GM21737 (cell line): ENCODE results near the gene BIN1.
"Not testable (repeated sequence)": the region's sequence is repeated elsewhere in the genome, so short reads cannot be mapped to it uniquely, and the experiment has no call there.

Experiments
- ATAC-seq: cut with Tn5 transposase; IDR thresholded peaks from one replicate; pipeline ENCODE4 v1.9.1; 2021; ENCODE audit warnings: mild to moderate bottlenecking, moderate library complexity; ENCODE audit not compliant: unreplicated experiment

BIN1 gene

DNA sequence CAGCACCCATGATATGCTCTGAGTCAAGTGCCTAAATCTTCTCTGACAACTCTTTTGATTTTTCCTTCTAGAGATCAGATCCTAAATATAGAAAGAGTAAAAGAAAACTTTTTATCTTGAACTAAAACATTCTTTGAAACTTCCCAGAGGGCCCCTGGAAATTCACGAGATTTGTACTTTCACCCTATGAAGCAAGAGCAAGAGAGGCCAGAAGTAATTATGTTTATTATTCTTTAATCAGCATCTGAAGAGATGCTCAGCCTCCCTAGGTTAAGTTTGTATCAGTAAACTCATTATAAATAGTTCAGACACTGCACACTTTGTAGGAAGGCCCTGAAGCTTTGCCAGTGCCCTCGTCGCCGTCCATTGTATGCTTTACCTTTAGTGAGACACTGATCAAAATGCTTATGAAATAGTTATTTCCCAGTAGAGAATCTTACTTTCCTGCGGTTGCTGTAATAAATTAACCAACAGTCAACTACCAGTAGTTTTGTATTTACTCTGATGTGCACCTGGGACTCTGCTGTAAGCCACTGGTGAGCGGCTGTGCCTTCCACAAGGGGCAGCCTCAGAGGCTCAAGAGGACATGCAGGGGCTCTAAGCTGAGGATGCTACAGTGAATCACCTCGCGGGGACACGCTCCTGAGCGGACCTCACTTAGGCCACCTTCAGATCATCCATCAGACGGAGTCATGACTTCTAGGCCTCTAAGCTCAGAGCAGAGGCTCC, 71.9 kb downstream of the BIN1 start:
- peak; percentile 56 for ATAC-seq

GRCh38 chr2:127034051-127034450, 72.9 kb downstream of the BIN1 start:
- ATAC-seq: no peak

DNA sequence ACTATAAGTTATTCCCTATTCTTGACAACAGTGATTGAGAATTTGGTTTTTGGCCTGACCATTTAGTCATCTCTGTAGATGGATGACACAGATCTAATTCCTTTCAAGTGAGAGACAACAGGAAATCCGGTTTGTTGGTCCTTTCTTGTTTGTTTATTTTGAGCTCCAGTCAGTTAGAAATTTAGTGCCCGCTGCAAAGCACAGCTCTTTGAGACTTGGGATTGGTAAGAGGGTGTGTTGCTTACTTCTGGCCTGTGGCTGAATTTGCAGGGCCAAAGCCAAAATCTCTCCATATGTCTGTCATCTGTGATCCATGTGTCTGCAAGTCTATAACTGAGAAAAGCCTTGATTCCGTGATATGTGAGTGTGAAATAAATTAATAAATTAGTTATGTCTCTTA, 74.3 kb downstream of the BIN1 start:
- ATAC-seq: no peak

- ATAC-seq: no peak
Observed at GRCh38 chr2:127029350-127030051, 77.5 kb downstream of the BIN1 start.

DNA sequence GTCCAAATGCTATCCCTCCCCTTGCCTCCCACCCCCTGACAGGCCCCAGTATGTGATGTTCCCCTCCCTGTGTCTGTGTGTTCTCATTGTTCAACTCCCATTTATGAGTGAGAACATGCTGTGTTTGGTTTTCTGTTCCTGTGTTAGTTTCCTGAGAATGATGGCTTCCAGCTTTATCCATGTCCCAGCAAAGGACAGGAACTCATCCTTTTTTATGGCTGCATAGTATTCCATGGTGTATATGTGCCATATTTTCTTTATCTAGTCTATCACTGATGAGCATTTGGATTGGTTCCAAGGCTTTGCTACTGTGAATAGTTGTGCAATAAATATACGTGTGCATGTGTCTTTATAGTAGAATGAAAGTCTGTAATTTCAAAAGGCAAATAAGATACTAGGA, 78.2 kb downstream of the BIN1 start:
- ATAC-seq: not testable (repeated sequence)

- no peak for ATAC-seq
Observed at GRCh38 chr2:127027715-127028114, 79.2 kb downstream of the BIN1 start.

GRCh38 chr2:127025359-127026166, 81.4 kb downstream of the BIN1 start:
- ATAC-seq: peak; percentile 87

DNA sequence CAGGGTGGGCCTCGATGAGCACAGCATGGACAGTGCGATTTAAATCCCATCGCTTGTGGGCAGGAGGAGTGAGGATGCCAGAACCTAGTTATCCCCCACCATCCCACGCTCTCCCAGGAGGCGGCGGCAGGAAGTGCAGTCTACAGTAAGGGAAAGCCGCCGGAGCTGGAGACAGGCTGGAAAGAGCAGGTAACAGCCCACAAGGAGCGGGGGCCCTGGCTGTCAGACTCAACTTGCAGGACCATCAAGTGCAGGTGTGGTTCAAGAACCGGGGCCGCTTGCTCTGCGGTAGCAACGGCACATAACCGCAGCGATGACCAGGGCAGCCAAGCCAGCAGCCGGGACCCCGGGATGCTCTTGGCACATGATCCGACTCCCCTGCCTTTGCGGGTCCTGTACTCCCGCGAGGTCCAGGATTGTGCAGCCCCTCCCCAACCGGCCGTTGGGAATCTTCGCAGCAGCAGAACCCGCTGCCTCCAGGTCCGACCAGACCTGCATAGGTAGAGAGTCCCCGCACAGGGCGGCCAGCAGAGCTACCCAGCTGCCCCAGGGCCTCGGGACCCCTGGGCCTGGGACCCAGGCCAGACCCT, 82.1 kb downstream of the BIN1 start:
- peak; percentile 17 for ATAC-seq

DNA sequence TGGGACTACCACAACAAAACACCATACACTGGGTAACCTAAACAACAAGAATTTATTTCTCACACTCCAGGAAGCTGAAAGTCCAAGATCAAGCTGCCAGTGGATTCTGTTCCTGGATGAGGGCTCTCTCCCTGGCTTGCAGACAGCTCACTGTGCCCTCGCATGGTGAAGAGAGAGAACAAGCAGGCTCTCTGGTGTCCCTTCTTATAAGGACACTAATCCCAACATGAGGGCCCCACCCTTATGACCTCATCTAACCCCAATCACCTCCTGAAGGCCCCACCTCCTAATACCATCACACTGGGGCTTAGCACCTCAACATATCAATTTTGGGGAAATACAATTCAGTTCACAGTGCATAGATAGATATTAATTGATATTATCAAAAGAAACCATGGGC, 83.5 kb downstream of the BIN1 start:
- no peak for ATAC-seq

DNA sequence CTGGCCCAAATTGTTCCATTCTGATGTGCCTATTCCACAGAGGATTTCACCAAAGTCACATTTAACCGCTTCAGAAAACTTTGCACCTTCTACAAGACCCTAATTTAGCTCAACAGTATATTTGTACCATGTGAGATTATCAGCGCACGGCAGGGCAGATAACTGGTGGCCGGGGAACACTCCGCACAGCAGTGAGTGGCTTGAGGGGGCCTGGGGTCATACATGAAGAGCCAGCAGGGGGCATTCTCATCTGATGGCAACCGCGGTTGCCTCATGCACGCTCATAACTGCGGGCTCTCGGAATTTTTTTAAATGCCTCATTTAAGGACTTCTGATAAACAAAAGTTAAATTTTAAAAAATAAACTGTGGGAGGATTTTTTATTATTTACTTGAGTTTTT, 84.1 kb downstream of the BIN1 start:
- no peak for ATAC-seq

DNA sequence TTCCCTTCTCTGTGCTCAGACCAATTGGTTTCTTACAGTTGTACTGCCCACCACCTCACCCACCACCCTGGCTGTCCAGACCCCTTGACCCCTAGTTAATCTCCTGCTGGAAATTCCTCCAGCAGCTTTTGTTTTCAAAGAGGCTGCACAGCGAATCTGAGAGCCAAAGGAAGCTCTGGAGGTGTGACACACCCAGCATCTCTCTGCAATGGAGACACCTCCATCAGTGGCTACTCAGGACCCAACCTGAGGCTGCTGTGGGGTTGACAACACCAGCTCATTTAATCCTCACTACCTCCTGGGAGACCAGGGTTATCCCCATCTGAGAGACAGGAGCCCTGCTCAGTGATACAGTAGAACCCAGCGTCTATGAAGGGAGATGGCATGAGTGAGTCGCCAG, 86.4 kb downstream of the BIN1 start:
- ATAC-seq: no peak

DNA sequence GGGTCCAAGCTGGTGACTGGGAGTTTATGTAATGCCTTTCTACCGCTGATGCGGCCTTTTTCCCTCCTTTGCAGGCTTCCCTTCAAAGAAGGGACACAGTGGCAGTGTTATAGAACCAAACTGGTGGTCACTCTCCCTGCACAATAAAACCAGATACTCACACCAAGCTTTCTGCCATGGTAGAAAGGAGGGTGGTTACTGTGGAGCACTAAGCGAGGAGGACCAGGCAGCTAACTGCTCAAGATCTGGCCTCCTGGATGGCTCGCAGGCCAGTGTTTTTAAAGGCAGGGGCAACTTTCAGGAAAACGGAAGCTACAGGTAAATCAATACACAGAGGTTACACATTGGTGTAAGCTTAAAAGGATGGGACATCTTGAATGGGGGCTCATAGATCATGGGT, 89.4 kb downstream of the BIN1 start:
- ATAC-seq: no peak

GRCh38 chr2:127016329-127016728, 90.6 kb downstream of the BIN1 start:
- no peak for ATAC-seq

DNA sequence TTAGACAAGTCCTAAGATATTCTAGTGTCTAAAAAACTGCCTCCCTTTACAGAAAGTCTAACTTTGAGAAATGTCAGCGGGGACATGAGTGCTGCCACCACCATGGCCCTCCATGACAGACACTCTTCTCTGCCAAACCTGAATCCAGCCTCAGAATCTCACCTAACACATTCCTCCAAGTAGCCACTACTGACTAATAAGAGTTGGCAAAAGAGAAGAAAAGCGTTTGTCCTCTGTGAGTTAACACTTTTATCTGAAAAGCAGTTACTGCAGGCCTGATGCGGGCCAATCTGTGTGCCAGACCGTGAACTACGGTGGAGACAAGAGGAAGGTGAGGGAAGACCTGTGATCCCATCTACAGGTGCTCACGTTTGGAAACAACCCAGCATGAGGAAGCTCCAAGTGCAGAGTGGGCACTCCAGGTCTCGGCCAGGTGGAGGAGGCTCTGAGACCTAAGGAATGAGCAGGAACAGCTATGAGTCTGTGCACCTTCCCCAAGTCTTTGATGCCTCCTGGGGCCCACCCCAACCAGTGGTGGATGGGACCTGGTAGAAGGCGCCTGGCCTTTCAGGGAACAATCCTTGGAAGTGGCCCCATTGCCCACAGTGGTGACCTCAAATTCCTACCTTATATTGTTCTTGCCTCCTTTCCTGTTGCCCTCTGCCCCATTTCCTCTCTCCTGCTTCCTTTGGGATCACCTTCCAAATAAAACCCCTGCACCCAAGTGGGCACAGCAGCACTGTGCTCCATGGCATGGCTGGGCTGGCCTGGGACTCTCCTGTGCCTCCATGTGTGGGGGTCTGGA, 91.6 kb downstream of the BIN1 start:
- no peak for ATAC-seq

- ATAC-seq: no peak
Observed at GRCh38 chr2:127014630-127015029, 92.3 kb downstream of the BIN1 start.

- no peak for ATAC-seq
Observed at GRCh38 chr2:127014224-127014623, 92.7 kb downstream of the BIN1 start.

GRCh38 chr2:127012868-127013267, 94.1 kb downstream of the BIN1 start:
- ATAC-seq: no peak

DNA sequence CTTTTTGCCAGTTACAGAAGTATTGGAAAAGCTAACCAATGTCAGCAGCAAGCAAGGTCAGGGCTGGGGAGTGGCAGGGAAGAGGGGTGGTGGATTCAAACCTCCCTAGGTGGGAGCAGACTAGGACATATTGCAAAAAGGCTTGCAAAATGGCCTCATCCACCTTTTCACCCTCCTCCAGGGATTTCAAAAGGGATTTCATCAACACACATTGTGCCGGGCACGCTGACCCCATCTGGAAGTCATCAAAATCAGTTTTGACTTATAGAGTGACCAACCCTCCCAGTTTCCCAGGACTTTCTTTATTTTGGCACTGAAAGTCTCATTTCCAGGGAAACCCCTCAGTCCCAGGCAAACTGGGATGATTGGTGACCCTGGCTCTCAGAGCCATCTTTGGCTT, 94.7 kb downstream of the BIN1 start:
- no peak for ATAC-seq

DNA sequence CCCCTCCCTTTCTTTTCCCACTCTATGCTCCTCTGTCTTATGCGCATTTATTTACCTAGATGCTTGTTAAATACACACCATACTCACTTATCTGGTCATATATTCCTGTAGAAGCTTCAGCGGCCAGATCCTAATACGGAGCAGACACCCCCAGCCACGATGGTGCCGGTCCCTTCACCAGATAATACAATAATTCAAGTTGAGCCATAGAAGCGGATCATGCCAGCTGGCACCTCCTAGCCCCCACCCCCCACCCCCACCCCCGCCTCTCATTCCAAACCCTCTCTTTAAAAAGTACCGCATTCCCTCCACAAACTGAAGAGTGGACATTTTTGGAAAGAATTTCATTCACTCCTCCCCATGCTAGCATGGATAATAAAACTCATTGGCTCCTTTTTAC, 95.2 kb downstream of the BIN1 start:
- no peak for ATAC-seq

GRCh38 chr2:127011231-127011661, 95.7 kb downstream of the BIN1 start:
- no peak for ATAC-seq
